Type B pancreatic cell (in vitro differentiated cells): Measurements from ENCODE around the gene CCDC88B. TPM values are rescaled to one million over a fixed set of nuclear protein-coding genes. Genes with fewer than 3 reads are reported as not detected.

Experiments
- DNase-seq: peaks from one replicate; pipeline ENCODE4 v3.0.0; 2021; ENCODE audit warnings: mixed read lengths; ENCODE audit not compliant: unreplicated experiment; ENCODE audit errors: extremely low spot score
- H3K27ac Mint-ChIP-seq: 2 replicates; pipeline ENCODE4 v1.8.0; 2021; ENCODE audit warnings: mild to moderate bottlenecking, mixed read lengths
- H3K27me3 Mint-ChIP-seq: 2 replicates; pipeline ENCODE4 v1.8.0; 2021; ENCODE audit warnings: mixed read lengths
- H3K36me3 Mint-ChIP-seq: 2 replicates; pipeline ENCODE4 v1.8.0; 2021; ENCODE audit warnings: mixed read lengths
- H3K4me1 Mint-ChIP-seq: one replicate; pipeline ENCODE4 v1.8.0; 2021; ENCODE audit warnings: mixed read lengths; ENCODE audit not compliant: unreplicated experiment
- H3K4me3 Mint-ChIP-seq: 2 replicates; pipeline ENCODE4 v1.8.0; 2021; ENCODE audit warnings: mild to moderate bottlenecking, mixed read lengths
- H3K9me3 Mint-ChIP-seq: 2 replicates; pipeline ENCODE4 v1.8.0; 2021; ENCODE audit warnings: mixed read lengths
- total RNA-seq: library from RNA; stranded (reverse); gene quantifications from 2 replicates; pipeline ENCODE4 v1.2.1, GENCODE V29; 2021; ENCODE audit warnings: low replicate concordance
- TF ChIP-seq, protein P1 (sequence below): fragments of 200-600 bp; sonication (generic); conservative IDR thresholded peaks from 2 replicates; pipeline ENCODE4 v1.5.0; 2021; ENCODE audit warnings: antibody characterized with exemption, mild to moderate bottlenecking

CCDC88B gene
- total RNA-seq, 1 donor from 2014 or later: 2.8 TPM

DNA sequence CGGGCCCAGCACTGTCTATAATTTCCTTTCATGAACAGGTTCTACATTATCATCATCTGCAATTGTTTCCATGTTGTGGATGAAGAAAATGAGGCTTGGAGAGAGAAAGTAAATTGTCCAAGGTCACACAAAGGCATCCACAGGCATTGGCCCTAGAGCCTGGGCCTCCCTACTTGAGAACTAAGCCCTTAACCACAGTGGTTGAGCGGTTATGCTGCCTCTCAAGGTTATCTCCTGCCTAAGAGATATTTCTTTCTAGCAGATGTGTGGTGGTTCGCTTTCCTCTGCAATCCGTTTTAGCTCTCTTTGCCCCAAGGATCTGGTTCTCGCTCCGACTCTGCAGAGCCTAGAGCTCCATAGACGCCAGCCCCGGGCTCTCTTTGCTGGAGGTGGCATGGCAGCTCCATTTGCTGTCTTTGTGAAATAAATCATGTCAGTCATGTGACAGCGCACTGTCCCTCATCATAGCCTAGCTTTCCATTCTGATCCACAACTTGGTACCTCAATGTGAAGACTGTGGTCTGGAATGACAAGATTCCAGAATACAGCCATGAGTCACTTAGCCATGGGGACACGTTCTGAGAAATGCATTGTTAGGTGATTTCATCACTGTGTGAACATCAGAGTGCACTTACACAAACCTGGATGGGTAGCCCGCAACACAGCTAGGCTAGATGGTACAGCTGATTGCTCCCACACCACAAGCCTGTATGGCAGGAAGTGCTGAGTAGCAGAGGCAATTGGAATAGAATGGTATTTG lies 46.1 kb downstream of the CCDC88B start:
- no peaks in the 10 kb centered on the region for H3K9me3 Mint-ChIP-seq
- no peaks in the 10 kb centered on the region for H3K36me3 Mint-ChIP-seq
- H3K4me3 Mint-ChIP-seq: no peak overlapping the region
- H3K27ac Mint-ChIP-seq: no peak overlapping the region
- H3K4me1 Mint-ChIP-seq: no peaks in the 10 kb centered on the region
- DNase-seq: no peak
- TF ChIP-seq, protein P1, sequence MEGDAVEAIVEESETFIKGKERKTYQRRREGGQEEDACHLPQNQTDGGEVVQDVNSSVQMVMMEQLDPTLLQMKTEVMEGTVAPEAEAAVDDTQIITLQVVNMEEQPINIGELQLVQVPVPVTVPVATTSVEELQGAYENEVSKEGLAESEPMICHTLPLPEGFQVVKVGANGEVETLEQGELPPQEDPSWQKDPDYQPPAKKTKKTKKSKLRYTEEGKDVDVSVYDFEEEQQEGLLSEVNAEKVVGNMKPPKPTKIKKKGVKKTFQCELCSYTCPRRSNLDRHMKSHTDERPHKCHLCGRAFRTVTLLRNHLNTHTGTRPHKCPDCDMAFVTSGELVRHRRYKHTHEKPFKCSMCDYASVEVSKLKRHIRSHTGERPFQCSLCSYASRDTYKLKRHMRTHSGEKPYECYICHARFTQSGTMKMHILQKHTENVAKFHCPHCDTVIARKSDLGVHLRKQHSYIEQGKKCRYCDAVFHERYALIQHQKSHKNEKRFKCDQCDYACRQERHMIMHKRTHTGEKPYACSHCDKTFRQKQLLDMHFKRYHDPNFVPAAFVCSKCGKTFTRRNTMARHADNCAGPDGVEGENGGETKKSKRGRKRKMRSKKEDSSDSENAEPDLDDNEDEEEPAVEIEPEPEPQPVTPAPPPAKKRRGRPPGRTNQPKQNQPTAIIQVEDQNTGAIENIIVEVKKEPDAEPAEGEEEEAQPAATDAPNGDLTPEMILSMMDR: no peak
- no peaks in the 10 kb centered on the region for H3K27me3 Mint-ChIP-seq

DNA sequence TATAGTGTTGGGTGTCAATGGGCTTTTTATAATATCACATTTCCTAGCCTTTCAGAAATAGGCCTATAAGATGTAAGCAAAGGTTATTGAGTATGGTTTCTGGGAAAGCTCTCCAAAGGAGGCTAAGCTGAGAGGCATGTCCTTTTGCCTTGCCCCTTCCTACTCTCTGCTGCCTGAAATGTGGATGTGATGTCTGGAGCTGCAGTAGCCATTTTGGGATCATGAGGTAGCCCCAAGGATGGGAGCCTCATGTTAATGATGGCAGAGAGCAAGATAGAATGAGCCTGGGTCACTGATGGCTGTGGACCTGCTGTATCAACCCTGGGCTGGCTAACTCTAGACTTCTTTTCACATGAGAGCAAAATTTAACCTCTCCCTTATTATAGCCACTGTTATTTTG lies 47.9 kb downstream of the CCDC88B start:
- Mint-ChIP-seq H3K36me3 (no peaks in the 10 kb centered on the region), H3K27ac (no peak overlapping the region), H3K27me3 (no peaks in the 10 kb centered on the region), H3K4me1 (no peaks in the 10 kb centered on the region), H3K4me3 (no peak overlapping the region), H3K9me3 (no peaks in the 10 kb centered on the region)
- DNase-seq: no peak
- TF ChIP-seq, protein P1: no peak

DNA sequence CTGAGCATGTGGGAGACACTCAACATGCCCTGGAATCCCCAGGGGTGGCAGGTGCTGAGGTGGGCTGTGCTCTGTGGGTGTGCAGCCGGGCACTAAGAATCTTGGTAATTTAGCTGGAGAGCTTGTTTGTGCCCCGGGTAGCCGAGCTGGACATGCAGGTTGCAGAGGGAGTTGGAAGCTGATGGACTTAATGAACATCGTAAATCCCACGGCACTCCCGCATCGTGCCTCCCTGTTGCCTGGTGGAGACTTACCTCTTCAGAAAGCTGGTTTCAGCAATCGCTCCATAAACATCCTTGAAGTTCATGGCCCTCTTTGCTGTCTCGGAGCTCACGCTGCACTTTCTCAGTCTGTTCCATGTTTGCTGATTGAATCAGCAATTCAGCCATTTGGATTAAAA lies 48.9 kb downstream of the CCDC88B start:
- Mint-ChIP-seq H3K9me3 (no peaks in the 10 kb centered on the region), H3K27ac (no peak overlapping the region), H3K27me3 (no peaks in the 10 kb centered on the region), H3K4me1 (no peaks in the 10 kb centered on the region), H3K36me3 (no peaks in the 10 kb centered on the region), H3K4me3 (no peak overlapping the region)
- TF ChIP-seq, protein P1: no peak
- DNase-seq: no peak

DNA sequence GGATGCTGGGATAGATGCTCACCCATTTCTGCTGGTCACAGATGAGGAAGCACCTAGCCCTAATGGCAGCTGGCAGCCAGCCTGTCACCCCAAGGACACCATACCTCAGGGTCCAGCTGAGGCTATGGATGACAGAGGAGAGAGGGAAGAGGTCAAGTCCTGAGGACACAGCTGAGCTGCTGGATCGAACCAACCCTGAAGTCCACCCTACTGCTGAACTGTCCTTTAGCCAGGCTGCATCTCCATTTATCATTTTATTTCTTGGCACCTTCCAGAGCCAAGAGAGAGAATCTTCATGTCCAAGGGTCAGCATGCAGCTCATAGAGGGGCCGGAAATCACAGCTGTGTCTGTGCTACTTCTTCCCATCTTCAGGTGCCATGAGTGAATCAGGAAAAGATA lies 49.8 kb downstream of the CCDC88B start:
- Mint-ChIP-seq H3K4me1 (peaks cover 2% of the 10 kb centered on the region), H3K36me3 (no peaks in the 10 kb centered on the region), H3K4me3 (no peak overlapping the region), H3K9me3 (no peaks in the 10 kb centered on the region), H3K27me3 (no peaks in the 10 kb centered on the region), H3K27ac (no peak overlapping the region)
- TF ChIP-seq, protein P1: no peak
- DNase-seq: no peak

DNA sequence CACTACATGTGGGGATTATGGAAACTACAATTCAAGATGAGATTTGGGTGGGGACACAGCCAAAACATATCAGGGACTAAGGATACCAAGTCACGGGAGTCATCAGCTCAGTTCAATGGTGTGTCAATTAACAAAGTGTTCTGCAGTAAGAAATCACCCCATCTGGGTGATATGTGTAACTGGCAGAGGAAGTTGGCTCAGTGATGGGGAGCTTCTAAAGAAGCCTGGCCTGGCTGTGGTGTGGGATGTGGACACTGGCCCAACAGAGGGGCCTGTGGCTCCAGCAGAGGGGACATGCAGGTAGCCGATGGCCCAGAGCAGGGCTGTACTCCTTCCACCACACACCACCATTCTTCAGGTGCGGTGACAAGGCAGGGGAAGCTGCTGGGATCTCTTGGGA lies 50.6 kb downstream of the CCDC88B start:
- no peak overlapping the region for H3K27ac Mint-ChIP-seq
- TF ChIP-seq, protein P1: no peak

More for the DNA sequence above, 50.6 kb downstream of the CCDC88B start:
- Mint-ChIP-seq H3K36me3 (no peaks in the 10 kb centered on the region), H3K9me3 (no peaks in the 10 kb centered on the region), H3K4me1 (peaks cover 7% of the 10 kb centered on the region), H3K27me3 (no peaks in the 10 kb centered on the region), H3K4me3 (no peak overlapping the region)
- DNase-seq: no peak
